Effector CD4-positive, alpha-beta T cell (primary cell): Measurements from ENCODE around the gene ISM2.

Experiments
- DNase-seq: peaks from one replicate; pipeline ENCODE4 v3.0.0-alpha.2; 2020

ISM2 gene

DNA sequence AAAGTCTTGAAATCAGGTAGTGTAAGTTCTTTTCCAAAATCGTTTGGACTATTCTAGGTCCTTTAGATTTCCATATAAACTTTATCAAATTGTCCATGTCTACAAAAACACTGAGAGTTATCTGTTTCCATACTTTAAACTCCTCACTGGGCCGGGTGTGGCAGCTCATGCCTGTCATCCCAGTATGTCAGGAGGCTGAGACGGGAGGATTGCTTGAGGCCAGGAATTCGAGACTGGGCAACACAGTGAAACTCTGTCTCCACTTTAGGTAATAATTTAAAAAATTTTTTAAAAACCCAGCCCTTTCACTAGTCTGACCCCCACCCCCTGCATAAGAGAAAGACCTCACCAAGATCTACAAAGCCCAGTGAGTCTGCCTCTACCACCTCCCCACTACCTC lies 6.4 kb upstream of the ISM2 start:
- DNase-seq, result no peak

DNA sequence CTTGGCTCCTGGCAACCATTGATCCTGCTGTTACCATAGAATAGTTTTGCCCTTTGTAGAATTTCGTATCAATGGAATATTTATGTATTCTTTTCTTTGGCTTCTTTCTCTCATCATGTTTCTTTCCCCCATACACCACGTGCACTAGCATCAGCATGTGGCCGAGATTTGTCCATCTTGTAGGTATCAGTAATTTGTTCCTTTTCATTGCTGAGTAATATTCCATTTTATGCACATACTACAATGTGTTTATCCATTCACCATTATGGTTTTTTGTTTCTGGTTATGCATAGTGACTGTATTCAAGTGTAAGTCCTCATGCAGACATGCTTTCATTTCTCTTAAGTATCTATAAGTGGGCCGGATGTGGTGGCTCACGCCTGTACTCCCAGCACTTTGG lies 4.5 kb upstream of the ISM2 start:
- DNase-seq, result no peak

DNA sequence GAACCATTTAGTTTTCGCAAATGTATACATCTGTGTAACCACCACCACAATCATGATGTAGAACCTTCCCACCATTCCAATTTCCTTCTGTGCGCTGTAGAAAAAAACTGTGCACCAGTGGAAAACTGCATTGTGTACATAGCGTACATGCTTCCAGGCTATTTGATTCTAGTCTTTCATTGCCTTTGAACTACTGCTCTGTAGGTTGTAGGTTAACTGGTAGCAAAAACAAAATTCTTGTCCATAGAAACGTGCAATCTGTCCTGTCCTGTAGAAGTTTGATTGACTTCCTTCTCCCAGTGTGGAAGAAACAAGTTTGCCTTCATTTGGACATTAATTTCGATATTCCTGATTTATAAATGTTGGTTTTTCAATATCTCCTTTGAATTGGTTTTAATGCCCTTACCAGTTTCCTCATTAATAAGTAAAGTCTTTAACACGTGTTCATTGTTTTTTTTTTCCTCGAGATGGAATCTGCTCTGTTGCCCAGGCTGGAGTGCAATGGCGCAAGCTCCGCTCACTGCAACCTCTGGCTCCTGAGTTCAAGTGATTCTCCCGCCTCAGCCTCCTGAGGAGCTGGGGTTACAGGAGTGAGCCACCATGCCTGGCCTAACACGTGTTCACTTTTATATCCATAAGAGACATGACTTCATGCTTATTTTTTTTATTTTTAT lies 3.6 kb upstream of the ISM2 start:
- no peak for DNase-seq

DNA sequence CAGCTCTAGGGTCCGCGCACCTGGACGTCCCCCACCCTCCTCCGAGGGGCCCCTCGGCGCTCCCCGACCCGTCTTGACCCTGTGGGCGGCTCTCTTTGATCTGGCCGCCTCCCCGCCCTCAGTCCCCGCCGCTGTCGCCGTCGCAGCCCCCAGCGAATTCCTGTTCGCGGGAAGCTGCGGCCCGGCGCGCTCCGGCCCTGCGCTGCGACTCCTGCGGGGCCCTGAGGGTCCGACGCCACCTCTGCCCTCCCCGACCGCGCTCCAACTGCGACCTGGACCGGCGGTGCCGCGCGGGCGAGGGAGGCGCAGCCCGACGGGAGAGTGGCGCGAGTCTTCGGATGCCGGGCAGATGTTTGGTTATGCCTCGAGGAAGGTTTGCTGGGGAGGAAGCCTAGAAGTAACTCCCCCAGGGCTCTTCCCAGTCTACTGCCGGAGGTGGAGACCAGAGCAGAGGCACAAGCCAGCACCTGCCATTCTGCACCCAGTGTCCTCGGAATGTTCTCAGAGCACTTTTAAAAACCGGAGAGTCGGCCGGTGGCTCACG lies 440 bp upstream of the ISM2 start:
- no peak for DNase-seq

DNA sequence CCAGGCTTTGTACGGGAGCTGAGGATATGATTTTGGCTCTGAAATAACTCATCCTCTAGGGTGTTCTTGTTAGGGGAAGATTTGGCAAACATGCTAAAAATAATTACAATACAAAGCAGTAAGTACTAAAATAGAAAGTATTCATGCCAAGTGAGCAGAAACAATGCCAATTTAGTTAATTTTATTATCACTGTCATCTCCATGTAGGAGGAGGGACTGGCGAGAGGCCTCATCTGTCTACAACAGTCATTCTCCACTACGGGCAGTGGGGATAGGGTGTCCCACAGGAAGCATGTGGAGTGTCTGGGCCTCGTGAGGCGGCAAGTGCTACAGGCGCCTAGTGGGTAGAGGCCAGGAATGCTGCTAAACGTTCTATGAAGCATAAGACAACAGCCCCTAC lies 3.3 kb downstream of the ISM2 start:
- no peak for DNase-seq

DNA sequence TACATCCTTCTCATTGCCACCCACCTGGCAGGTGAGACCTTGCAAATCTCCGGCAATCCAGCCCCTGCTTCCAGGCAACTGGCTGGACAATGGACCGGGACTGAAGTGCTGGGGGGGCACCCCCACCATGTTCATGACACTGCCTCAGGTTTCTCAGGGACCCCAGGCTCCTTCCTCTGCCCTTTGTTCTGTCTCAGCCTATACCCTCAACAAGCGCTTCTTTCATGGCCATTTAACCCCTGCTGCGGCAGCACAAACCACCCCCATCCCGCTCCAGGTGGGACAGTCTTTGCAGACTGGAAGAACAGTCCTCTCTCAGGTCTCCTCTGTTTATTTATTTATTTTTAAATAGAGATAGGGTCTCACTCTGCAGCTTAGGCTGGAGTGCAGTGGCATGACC lies 7.6 kb downstream of the ISM2 start:
- DNase-seq, result no peak

DNA sequence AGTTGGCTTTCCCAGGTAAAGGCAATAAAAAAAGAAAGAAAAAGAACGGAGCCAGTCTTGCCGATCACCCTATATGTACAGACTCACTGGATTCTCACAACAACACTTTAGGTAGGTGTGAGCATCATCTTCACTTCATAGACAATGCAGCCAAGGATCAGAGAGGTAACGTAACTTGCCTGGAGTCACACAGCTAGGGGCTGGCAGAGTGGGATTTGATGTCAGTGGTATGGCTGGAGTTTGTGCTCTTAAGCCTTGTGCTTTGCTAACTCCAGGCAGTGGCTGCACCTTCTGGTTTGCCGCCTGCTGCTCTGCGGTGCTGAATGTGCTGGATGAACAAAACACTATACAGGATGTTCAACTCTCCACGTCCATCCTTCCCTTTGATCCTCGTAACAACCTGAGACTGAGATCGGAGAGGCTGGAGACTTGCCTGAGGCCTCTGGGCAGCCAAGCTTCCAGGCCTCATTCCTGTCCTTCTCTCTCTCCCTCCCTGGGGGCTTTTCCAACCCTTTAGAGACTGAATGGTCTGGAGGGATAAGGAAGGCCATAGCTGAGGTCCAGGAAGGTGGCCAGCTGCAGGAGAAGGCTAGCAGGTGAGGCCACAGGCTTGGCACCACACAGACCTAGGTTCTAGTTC lies 8.1 kb downstream of the ISM2 start:
- no peak for DNase-seq

DNA sequence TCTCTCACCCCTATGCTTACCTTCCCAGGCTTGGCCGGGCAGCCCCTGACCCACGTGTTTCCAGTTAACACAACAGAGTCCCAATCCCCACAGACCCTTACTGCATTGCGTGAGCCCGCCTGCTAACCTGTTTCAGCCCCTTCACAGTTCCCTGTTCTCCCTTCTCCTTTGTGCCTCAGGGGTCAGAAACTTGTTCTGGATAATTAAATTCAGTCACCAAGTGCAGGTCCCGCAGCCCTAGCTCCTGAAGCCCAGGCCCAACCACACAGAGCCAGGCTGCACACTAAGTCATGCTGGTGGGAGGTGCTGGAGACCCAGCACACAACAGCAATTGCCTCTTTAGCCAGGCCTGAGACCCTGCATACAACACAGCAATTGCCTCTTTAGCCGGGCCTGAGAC lies 9.6 kb downstream of the ISM2 start:
- DNase-seq, result no peak

DNA sequence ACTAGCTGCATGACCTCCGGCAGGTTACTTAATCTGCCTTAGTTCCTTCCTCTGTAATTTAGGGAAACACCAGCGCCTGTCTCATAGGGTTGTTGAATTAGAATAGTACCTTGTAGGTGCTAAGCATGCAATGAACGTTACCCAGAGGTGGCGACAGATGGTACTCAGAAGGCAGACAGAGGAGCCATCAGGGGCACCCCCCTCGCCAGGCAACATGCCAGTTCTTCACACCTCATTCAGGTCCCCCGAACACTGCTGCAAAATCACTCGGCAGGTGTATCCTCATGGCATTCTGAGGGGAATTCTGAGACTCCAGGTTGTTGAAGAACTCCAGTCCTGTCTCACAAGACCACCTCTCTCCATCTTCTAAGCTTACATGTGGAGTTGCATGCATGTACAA lies 10.1 kb downstream of the ISM2 start:
- no peak for DNase-seq

DNA sequence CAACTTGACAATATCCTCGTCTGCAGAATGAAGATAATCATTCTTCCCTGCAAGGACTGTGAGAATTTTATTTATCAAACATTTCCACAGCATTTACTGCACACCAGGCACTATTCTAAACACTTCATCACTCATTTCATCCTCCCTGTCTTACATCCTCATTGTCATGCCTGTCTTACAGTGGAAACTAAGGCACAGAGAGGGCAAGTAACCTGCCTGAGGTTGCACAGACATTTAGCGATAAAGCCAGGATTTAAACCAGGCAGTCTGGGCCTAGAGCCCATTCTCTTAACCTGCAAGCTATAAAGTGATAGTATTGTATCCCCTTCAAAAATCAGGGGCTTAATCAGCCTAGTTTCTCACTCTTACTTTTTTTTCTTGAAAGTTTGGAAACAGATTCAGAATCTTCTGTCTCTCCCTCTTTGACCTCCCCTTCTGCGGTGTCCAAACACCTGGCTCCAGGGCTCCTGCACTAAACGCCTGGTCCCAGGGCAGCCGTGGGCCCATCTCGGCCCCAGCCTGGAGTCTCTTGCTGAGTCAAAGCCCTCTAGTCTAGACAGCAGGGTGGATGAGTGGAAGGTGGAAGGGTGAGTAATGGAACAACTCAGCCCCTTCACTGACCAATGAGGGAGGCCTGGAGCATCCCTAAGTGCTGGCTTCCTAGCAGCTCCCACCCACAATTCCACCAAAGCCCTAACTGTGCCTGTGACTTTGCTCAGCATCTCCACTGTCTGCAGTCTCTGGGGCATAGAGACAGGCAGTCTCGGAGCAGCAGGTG lies 12.5 kb downstream of the ISM2 start:
- no peak for DNase-seq

DNA sequence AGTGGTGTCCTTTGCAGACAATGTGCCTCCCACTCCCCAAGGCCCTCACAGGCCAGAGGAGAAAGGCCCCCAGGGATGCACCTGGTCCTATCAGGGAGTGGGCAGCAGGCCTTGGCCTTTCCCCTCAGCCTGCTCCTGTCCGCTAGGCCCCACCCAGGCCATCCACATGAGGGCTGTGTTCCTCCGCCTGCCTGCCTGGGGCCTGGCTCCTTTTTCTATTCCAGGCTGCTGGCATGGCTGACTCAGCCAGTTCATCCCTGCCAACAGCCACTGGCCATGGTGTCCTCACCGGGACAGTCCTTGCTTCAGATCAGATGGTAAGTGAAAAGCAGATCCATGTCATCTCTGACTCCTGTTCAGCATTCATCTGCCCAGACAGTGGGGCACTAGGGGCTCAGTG lies 13.4 kb downstream of the ISM2 start:
- DNase-seq, result no peak

DNA sequence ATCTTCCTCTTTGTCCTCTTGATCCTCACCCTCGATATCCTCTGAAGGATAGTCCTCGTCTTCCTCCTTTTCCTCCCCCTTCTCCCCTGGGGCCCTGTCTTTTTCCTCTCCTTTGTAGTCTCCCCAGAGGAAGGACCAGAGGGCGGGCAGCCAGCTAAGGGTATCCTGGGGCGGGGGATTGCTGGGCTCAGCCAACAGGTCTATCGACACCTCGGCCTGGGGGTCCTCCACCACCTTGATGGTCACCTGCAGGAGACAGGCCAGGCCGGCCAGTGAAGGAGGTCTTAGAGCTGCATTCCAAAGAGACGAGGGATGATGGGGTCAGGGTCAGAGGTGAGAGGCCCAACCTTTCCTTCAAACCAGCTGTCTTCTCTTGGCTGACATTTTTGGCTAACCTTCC lies 16.2 kb downstream of the ISM2 start:
- DNase-seq, result no peak

DNA sequence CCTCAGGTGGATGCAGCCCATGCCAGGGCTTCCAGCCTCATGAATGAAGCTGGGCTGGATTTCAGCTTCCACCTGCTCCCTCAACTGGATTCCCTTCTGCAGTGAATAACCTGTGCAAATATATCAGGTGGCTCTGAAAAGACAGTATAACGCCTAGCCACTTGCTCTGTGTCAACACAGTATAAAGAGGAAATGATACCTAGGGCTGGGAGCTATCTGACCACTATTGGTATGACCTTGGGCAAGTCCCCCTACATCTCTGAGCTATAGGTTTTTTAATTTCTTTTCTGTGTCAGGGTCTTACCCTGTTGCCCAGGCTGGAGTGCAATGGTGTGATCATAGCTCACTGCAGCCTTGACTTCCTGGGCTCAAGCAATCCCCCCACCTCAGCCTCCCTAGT lies 19.8 kb downstream of the ISM2 start:
- no peak for DNase-seq

DNA sequence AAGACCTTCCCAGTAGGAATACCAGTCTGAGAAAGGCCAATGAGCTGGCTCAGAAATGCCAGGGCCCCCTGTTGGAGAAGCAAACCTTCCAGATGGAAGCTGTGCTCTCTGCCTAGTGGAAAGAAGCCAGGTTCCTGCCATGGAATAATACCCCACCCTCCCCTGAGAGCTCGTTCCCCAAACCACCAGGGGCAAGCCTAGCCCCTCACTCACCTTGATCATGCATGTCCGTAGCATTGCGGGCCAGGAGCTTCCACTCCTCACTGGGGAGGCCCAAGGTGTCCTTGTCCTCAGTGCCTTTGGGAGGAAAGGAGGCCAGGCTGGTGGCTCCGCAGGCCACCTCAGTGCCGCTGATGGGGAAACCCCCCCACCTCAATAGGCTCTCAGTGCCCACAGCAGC lies 20.6 kb downstream of the ISM2 start:
- DNase-seq, result no peak

DNA sequence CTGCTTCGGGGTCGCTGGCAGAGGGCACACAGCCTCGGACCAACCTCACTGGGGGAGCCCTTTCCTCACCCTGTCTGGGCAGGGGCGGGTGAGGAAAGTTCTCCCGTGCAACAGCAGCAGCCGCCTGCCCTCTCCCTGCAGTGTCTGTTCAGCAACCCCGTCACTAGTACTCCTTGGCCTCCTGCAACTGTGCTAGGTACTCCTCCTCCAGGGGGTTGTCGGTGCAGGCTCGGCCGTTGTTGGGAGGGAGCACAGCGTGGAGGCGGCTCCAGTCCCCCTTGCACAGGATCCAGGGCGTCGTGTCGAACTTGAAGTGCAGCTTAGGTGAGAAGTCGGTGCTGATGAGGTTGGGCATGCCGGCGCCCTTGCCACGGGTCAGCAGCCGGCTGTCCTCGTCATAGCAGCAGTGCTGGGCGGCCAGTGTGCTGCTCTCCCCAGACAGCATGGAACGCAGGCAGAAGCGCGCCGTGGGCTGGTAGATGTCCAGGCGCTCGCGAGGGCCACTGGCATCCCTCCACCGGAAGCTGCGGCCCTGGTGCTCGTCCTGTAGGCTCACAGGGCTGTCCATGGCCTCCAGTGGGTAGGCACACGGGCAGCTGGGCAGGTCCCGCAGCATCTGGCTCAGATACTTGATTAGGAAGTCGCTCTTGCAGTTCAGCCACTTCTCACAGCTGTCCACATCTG lies 23.0 kb downstream of the ISM2 start:
- no peak for DNase-seq

DNA sequence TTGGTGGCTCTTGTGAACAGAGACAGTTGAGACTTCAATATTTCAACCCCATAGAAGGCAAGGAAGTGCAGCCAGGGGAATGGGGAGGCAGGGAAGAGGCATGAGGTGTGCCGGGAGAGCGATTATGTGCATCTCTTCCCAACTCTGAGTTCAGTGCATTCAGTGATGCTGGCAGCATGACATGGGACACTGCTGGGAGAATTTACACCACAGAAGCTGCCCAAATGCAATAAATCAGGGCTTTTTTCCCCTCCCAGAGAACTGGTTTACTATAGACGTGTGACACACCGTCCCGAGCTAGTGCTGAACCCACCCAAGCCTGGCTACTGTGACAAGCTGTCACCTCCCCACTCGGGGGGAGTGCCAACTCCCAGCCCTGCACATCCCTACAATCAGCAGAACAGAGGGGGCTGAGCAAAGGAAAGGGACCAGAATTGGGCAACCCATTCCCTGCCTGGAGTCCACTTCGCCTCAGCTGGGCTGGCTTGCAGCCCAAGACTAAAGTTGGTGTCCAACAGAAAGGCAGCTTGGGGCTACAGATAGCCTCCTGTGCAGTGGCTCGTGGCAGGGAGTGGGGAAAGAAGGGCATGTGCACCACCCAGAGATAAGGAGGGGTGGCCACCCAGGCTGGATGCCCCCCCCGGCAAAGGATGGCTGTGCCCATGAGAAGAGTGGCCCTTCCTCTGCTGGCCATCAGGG lies 24.0 kb downstream of the ISM2 start:
- DNase-seq, result no peak

DNA sequence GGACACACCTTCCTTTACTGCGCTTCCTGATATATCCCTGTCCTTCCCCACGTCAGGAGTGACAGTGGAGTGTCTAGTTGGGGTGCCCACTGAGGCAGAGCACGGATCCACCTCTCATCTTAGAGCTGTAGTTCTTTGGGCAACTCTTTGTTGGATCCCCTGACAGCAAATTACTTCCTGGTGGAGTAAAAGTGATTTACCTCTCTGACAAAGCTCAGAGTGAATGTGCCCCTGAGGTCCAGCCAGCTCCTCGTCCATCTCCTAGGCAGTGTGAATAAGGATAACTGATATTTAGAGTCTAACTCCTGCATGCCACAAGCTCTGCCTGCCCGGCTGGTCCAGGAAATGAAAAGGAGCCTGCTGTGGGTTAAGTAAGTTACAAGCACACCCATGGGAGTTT lies 24.7 kb downstream of the ISM2 start:
- DNase-seq, result no peak

DNA sequence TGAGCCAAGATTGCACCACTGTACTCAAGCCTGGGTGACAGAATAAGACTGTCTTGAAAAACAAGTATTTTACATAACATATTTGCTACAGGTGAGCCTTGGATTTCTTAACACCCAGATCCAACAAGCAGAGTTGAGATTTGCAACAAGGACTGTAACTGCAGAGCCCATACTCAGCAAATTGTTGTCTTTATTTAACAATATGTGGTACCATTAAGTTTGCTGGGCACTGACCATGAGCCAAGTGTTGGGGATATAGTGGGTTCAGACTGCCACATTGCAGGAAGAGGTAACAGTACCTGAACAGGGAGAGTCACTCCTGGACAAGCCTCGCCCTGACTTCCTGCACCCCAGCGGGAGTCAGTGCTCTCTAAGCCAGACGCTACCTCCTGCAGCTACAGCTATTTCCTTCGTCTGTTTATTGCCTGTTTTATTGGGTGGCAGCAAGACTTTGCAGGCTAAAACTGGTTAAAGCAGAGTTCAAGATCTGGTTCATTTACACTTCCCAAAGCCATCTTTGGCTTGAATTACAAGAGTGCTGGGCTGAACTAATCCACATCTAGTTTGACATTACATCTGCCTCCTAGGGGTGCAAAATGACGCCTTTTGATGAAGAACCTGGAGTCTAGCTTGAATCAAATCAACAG lies 28.3 kb downstream of the ISM2 start:
- DNase-seq, result no peak

DNA sequence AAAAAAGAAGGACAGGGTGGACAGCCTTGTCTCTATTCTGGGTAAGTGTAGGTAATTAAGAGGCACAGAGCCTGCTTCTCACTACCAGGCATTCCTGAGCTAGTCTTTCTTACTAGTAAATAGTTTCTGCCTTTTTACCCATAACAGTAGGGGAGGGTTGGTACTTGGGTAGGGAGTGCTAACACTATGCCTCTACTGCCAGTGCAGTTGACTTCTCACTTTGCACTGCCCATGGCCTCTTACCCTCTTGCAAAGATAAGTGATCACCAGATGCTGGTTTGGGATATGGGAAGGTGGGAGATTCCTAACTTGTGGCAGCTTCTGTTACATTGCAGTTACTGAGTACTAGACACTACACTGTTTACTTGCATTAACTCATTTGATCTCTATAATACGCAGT lies 29.1 kb downstream of the ISM2 start:
- DNase-seq, result no peak

DNA sequence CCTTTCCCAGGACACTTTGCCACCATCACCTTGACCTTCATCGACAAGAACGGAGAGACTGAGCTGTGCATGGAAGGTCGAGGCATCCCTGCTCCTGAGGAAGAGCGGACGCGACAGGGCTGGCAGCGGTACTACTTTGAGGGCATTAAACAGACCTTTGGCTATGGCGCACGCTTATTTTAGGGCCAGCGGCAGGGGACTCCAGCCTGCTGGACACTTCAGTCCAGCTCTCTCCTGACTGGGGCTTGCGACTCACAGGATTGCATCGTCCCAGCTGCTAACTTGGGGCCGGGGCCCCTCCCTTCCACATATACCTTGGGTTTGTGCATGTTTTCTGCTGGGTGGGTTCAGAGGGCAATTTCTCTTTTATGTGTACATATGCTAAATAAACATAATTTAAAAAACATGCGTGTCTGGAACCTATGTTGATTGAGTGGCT lies 29.5 kb downstream of the ISM2 start:
- no peak for DNase-seq

DNA sequence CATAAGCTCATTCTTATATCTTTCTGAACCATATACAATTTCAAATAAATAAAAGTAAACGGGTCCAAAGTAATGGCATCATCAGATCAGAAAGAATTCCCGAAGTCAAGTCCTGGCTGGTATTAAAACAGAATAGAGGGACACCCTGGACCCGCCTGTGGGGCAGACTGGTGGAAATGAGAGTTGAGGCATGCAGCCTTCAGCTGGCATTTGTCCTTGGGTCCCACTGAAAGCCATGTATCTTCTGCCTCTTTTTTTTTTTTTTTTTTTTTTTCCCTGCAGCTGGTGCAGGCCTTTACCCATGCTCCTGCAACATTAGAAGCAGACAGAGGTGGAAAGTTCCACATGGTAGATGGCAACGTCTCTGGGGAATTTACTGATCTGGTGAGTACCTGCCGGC lies 30.8 kb downstream of the ISM2 start:
- DNase-seq, result no peak

DNA sequence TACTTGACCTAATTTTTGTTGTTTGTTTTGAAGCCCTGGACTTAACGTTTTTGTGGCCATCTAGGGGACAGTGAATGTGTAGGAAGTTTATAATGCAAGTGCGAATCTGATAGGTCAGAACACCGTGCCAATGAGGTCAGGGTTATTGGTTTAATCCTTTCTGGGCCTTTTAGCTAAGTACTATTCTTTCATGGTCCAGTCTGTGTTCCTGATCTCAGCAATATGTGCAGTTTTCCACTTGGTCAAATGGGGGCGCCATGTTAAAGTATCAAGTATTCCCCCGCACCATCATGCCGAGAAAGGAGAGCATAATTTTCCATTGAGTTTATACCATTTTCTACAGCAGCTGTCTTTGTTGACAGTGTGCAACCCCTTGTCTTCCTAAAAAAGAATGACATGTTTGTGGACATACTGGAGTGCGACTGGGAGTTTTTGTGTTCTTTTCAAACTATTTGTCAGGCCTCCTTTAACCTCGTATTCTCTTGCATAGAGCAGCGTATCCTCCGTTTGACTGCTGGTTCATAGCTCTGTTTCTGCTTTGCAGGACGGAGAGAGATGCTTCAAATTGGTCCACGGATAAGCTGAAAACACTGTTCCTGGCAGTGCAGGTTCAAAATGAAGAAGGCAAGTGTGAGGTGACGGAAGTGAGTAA lies 39.4 kb downstream of the ISM2 start:
- peak; percentile 44 for DNase-seq
